Activated naive CD4-positive, alpha-beta T cell treated with anti-CD3 and anti-CD28 coated beads for 36 hours (primary cell): ENCODE measurements around the gene PDE9A. TPM values are rescaled to one million over a fixed set of nuclear protein-coding genes. Genes with fewer than 3 reads are reported as not detected.

Experiments used
- CTCF ChIA-PET: fragments of 350-600 bp; sonication (Branson Sonifier 250); formaldehyde crosslinking; loops from one replicate; lab custom pipeline; 2021; ENCODE audit warnings: antibody characterized with exemption; lab: Charles Lee
- DNase-seq: peaks from one replicate; pipeline ENCODE4 v3.0.0-alpha.2; 2020
- H3K27ac Mint-ChIP-seq: one replicate; pipeline ENCODE4 v1.8.0; 2021; ENCODE audit warnings: mild to moderate bottlenecking, mixed read lengths
- H3K27me3 Mint-ChIP-seq: one replicate; pipeline ENCODE4 v1.8.0; 2021; ENCODE audit warnings: low read depth, mixed read lengths
- H3K36me3 Mint-ChIP-seq: one replicate; pipeline ENCODE4 v1.8.0; 2021; ENCODE audit warnings: low read depth, mixed read lengths
- H3K4me1 Mint-ChIP-seq: one replicate; pipeline ENCODE4 v1.8.0; 2021; ENCODE audit warnings: low read depth, mixed read lengths
- H3K4me3 Mint-ChIP-seq: one replicate; pipeline ENCODE4 v1.8.0; 2021; ENCODE audit warnings: mild to moderate bottlenecking, moderate library complexity, mixed read lengths
- H3K9me3 Mint-ChIP-seq: one replicate; pipeline ENCODE4 v1.8.0; 2021; ENCODE audit warnings: mixed read lengths
- intact Hi-C: fragments of 100-400 bp; cut with micrococcal nuclease; formaldehyde crosslinking; loops from one replicate; pipeline ENCODE4 v1.15.1; 2023
- total RNA-seq, 2 experiments: library from RNA; stranded (reverse); gene quantifications; one replicate each; pipeline ENCODE4 v1.2.3, GENCODE V29; 2021

The PDE9A gene
- total RNA-seq, 2 experiments from 2014 or later: 6.3 to 7.4 TPM

DNA sequence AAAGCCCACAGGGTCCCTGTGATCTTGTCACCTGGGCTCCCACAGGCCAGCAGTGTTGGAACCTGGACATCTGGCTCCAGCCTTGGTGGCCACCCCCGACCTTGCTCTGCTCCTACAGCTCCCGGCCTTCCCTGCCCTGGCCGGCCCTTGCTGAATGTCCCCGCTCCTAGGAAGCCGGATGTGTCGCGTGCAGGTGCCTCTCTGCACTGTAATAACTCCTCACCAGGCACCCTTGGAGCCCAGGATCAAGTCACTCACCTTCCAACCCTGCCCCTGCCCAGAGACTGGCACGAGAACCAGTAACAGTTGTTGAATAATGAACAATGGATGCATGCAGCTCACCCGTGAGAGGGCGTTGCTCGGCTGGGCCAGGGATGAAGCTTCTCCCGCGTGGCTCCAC, 12.1 kb downstream of the PDE9A start:
- H3K4me1 Mint-ChIP-seq: peaks cover 3% of the 10 kb centered on the region
- intact Hi-C loops: no loop called here
- H3K4me3 Mint-ChIP-seq: no peak overlapping the region
- H3K36me3 Mint-ChIP-seq: no peaks in the 10 kb centered on the region
- CTCF ChIA-PET: interaction anchor here (0.8 kb wide), 1 partner anchor 11 kb away, joined by 3 read pairs; no protein-coding TSS in a partner anchor
- H3K27me3 Mint-ChIP-seq: no peaks in the 10 kb centered on the region
- DNase-seq: no peak
- no peaks in the 10 kb centered on the region for H3K9me3 Mint-ChIP-seq
- no peak overlapping the region for H3K27ac Mint-ChIP-seq

DNA sequence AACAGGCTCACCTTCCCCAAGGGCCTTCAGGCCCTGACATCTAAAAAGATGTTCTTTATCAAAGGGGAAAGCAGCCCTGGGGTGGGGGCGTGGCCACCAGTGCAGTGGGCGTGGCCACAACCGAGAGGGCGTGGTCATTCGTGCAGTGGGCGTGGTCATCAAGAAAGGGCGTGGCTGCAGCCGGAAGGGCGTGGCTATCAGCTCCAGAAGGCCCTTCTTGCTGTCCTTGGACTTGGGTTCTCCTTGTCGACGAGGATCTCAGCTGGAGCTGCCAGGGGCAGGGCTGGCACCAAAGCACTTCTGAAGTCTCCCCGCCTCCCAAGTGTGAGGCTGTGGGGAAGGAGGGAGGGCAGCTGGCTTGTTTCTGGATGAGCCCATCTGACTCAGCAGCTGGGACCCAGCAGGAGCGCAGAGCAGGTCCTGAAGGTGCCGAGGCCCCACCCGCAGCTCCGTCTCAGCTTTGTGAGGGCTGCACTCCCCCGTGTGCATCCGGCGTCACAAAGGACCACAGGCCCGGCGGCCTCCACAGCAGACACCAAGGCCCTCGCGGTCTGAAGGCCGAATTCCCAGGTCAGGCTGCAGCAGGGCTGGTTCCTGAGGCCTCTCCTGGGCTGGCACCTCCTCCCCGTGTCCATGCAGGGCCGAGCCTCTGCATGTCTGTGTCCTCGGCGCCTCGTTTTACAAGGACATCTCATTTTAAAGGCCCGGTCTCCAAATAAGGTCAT, 12.8 kb downstream of the PDE9A start:
- peak; percentile 37 for DNase-seq
- Mint-ChIP-seq H3K4me3 (no peak overlapping the region), H3K27ac (no peak overlapping the region), H3K9me3 (no peaks in the 10 kb centered on the region), H3K27me3 (no peaks in the 10 kb centered on the region), H3K36me3 (no peaks in the 10 kb centered on the region), H3K4me1 (peaks cover 3% of the 10 kb centered on the region)
- CTCF ChIA-PET: interaction anchor here (0.8 kb wide), 1 partner anchor 12 kb away, joined by 3 read pairs; no protein-coding TSS in a partner anchor
- intact Hi-C loops: no loop called here

DNA sequence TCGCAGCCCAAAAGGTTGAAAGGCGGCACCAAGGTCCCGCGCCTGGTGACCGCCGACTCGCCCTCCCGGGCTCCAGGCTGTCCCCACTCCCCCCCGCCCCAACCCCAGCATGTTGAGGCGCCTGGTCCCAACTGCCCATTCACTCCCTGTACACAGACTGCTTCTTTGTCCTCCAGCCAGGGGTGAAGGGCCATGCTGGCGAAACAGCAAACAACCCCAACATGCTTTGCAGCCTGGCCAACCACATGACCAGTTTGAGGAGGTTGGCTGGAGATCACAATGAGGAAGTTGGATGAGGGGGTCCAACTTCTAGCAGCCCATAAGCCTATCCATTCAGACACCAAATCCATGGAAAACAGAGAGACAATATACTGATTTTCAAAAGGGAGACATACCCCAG, 13.5 kb downstream of the PDE9A start:
- Mint-ChIP-seq H3K27me3 (no peaks in the 10 kb centered on the region), H3K27ac (no peak overlapping the region), H3K9me3 (no peaks in the 10 kb centered on the region), H3K4me1 (peaks cover 2% of the 10 kb centered on the region), H3K4me3 (no peak overlapping the region), H3K36me3 (no peaks in the 10 kb centered on the region)
- intact Hi-C loops: no loop called here
- CTCF ChIA-PET: no interaction called here
- DNase-seq: no peak

DNA sequence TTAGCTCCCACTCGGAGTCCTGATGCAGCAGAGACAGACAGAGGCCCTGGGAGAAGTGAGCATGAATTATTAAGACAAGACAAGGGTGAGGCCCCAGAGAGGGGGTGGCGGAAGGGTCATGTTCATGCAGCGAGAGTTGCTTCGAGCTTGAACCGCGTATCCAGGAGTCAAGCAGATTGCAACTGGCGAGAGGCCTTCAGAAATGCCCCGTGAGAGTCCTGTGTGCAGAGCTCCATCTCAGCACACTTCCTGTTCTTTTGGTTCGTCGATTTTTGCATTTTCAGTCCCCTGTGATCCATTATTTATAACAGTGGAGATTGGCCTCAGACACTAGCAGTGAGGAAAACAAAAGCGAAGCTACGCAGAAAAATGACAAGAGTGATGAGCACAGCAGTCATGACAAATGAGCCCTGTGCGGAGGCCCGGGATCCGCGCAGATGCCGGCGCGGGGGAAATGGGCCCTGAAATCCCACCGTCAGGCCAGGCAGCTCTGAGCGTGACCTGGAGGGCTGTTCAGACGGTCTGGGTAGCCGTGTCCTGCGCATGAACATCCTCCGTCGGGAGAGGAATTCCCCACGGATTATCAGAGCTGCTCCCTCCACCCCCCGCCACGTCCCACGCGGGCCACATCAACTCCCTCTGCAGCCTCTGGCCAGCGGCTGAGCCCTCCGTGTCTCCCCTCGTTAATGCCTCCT, 15.0 kb downstream of the PDE9A start:
- H3K9me3 Mint-ChIP-seq: no peaks in the 10 kb centered on the region
- H3K36me3 Mint-ChIP-seq: no peaks in the 10 kb centered on the region
- no peak overlapping the region for H3K27ac Mint-ChIP-seq
- CTCF ChIA-PET: no interaction called here
- intact Hi-C loops: no loop called here
- no peak for DNase-seq
- no peaks in the 10 kb centered on the region for H3K27me3 Mint-ChIP-seq
- H3K4me3 Mint-ChIP-seq: no peak overlapping the region
- peaks cover 2% of the 10 kb centered on the region for H3K4me1 Mint-ChIP-seq

DNA sequence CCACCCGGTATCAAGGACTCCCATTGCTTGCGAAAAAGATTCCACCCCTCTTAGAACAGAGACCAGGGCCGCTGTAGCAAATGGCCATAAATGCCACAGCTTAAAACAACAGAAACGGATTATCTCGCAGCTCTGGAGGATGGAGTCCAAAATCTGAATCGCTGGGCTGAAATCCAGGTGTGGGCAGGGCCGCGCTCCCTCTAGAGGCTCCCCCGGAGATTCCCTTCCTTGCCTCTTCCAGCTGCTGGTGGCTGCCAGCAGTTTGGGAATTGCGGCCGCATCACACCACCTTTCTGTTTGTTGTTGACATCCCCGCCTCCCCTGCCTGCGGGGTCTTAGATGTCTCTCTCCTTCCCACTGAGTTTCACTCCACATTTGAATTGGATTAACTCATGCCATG, 15.6 kb downstream of the PDE9A start:
- CTCF ChIA-PET: no interaction called here
- intact Hi-C loops: no loop called here
- H3K9me3 Mint-ChIP-seq: no peaks in the 10 kb centered on the region
- H3K4me1 Mint-ChIP-seq: peaks cover 2% of the 10 kb centered on the region
- H3K27me3 Mint-ChIP-seq: no peaks in the 10 kb centered on the region
- H3K4me3 Mint-ChIP-seq: no peak overlapping the region
- no peak for DNase-seq
- no peak overlapping the region for H3K27ac Mint-ChIP-seq
- H3K36me3 Mint-ChIP-seq: no peaks in the 10 kb centered on the region

DNA sequence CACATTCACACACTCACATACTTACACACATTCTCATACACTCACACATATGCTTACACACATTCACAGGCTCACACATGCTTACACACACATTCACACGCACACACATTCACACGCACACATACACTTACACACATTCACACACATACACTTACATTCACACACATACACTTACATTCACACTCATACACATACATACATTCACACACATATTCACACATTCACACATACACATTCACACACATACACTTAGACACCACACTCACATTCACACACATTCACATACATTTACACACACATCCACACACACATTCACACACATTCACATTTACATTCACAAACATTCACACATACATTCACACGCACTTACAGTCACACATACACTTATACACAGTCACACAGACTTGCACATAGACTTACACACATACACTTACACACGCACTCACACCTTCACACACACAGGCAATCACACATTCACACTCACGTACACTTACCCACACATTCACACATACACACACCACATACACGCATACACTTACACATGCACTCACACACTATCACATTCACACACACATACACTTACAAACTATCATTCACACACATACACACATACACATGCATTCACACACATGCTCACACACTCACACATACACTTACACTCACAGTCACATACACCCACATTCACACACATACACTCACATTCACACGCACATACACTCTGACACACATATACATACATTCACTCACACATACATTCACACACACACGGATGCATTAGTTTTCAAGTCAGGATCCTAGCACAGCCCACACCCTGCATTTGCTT, 16.8 kb downstream of the PDE9A start:
- no peaks in the 10 kb centered on the region for H3K36me3 Mint-ChIP-seq
- H3K4me3 Mint-ChIP-seq: no peak overlapping the region
- H3K4me1 Mint-ChIP-seq: peaks cover 4% of the 10 kb centered on the region
- no peaks in the 10 kb centered on the region for H3K27me3 Mint-ChIP-seq
- DNase-seq: no peak
- H3K9me3 Mint-ChIP-seq: no peaks in the 10 kb centered on the region
- CTCF ChIA-PET: interaction anchor here (0.6 kb wide), 1 partner anchor 47 kb away, joined by 3 read pairs; no protein-coding TSS in a partner anchor
- intact Hi-C loops: no loop called here
- H3K27ac Mint-ChIP-seq: no peak overlapping the region

DNA sequence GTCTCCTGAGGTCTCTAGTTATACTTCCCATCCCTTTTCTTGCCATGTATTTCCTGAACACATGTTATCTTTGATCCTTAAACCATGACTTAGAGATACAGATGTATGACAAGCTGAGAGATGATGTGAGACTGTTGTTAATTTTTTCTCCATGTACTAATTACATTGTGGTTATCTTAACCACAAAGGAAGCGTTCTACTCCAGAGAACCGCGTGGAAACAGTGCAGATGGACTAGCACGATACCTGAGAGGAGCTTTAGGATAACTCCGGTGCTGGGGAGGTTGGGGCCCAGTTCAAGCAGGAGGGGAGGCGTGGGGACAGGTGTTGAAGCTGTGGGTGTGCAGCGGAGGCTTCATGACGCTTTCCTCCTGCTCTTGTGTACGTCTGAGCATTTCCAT, 17.5 kb downstream of the PDE9A start:
- Mint-ChIP-seq H3K36me3 (no peaks in the 10 kb centered on the region), H3K9me3 (no peaks in the 10 kb centered on the region), H3K27me3 (no peaks in the 10 kb centered on the region), H3K27ac (no peak overlapping the region), H3K4me3 (no peak overlapping the region), H3K4me1 (peaks cover 2% of the 10 kb centered on the region)
- intact Hi-C loops: no loop called here
- CTCF ChIA-PET: interaction anchor here (0.6 kb wide), 1 partner anchor 48 kb away, joined by 3 read pairs; no protein-coding TSS in a partner anchor
- DNase-seq: no peak

DNA sequence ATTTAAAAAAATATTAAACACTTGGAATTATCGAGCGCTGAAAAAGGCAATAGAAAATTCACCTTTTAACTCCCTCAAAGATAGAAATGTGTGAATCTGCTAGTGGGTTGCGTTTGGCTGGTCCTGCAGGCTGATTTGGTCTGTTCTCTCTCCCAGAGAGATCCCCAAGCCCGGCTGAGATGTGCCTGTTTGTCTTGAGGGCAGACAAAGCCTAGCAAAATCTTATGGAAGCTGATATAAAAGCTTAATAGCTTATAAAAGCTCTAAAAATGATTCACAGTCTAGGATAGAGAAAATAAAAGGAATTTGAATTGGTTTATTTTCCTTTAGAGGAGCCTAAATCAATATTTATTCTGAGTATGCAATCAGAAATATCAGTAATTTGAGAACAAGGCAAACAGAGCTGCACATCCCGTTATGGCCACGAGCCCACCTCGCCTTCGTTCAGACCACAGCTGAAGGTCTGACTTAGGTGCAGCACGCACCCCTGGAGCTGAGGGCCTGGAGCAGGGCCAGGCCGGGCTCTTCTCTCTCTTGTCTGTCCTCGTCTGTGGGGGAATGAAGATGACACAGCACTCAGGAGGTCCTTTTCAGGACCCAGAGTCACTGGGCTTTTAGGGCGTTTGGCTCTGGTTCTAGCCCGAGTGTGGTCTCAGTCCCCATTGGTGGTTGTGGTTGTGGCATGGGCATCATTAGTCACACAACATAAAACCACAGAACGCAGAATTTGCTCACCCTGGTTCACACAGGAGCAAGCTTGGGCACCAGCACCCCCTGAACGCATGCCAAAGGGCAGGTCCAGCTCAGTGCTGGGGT, 18.6 kb downstream of the PDE9A start:
- intact Hi-C loops: no loop called here
- DNase-seq: no peak
- Mint-ChIP-seq H3K27me3 (no peaks in the 10 kb centered on the region), H3K4me3 (no peak overlapping the region), H3K36me3 (no peaks in the 10 kb centered on the region), H3K4me1 (peaks cover 2% of the 10 kb centered on the region), H3K9me3 (no peaks in the 10 kb centered on the region), H3K27ac (no peak overlapping the region)
- CTCF ChIA-PET: interaction anchor here (0.6 kb wide), 1 partner anchor 17 kb away, joined by 3 read pairs; no protein-coding TSS in a partner anchor

DNA sequence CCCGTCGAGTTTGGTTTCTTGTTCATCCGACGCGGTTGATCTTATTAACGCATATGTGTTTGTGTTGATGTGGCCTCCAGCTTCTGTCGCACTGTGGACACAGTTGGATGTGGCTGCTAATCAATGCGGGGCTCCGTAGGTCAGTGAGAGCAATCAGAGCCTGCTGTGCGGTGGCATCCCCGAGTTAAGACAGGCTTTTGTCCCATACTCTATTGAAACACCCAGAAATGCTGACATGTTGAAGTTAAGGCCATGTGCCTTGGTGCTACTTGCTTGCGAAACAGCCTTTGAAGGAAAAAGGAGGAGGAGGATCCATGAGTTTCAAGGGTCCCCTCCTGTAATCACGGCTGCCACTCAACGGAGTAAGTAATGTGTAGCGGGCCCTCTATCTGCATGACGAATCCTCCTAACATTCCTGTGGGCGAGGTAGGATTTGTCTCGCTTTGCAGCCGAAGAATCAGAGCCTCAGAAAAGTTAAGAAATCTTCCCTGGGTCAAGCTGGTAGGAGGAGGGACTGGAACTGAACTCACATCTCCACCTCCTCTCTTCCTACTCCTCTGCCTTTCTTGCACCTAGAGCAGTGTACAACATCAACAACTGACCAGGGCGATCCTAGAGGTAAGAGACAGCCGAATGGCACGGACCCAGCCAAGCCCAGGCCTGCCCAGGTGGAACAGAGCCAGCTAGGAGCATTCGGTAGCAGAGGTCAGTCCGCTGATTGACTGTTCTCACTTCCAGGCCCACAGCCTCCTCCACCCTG, 19.5 kb downstream of the PDE9A start:
- Mint-ChIP-seq H3K36me3 (no peaks in the 10 kb centered on the region), H3K9me3 (no peaks in the 10 kb centered on the region), H3K4me1 (peaks cover 6% of the 10 kb centered on the region), H3K27me3 (no peaks in the 10 kb centered on the region), H3K4me3 (no peak overlapping the region), H3K27ac (no peak overlapping the region)
- intact Hi-C loops: no loop called here
- CTCF ChIA-PET: no interaction called here
- DNase-seq: no peak

DNA sequence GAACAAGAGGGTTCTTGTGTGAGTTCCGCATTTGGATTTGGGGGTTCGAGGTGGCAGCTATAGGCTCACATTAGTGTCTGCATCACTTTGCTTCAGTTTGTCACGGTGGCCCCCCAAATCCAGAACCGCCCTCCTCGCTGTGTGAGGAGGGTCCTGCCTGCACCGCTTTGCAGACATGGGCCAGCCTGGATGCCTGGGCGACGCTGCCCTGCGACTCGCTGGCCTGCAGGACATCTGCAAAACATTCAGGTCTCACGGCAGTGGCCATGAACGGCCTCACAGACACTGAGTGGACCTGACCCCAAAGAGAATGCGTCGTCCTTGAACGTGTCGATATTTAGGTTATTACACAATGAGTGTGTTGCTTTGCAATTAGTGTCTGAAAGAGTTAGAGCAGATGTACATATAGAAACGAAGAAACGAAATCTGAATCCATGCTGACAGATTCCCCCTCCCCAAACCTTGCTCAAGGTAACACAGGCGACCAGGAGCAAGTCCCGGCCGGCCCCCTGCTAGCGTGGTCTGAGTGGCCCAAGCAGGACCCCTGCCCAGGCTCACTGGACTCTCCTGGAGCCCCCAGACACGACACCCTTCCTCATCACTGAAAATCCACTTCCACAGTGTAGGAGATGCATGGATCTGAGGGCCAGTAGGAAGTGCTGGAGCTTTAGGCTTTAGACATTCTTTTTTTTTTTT, 20.4 kb downstream of the PDE9A start:
- H3K4me1 Mint-ChIP-seq: peaks cover 14% of the 10 kb centered on the region
- H3K27me3 Mint-ChIP-seq: no peaks in the 10 kb centered on the region
- CTCF ChIA-PET: interaction anchor here (0.7 kb wide), 1 partner anchor 32 kb away, joined by 3 read pairs; no protein-coding TSS in a partner anchor
- intact Hi-C loops: no loop called here
- H3K4me3 Mint-ChIP-seq: no peak overlapping the region
- H3K27ac Mint-ChIP-seq: no peak overlapping the region
- H3K9me3 Mint-ChIP-seq: no peaks in the 10 kb centered on the region
- DNase-seq: no peak
- no peaks in the 10 kb centered on the region for H3K36me3 Mint-ChIP-seq
